Activated T-cell treated with anti-CD3 and anti-CD28 coated beads, Interleukin-2, amount 50 U/mL, for 4 hours (primary cell): Measurements from ENCODE around the gene SLC30A2. TPM values are rescaled to one million over a fixed set of nuclear protein-coding genes. Genes with fewer than 3 reads are reported as not detected.

ENCODE experiments used
- ATAC-seq, 2 donors: fragments of 200-7000 bp; cut with Tn5 transposase; one replicate each; pipeline ENCODE4 v1.10.0; 2021
- DNase-seq: peaks from one replicate; pipeline ENCODE4 v3.0.0-alpha.2; 2020
- H3K27me3 Mint-ChIP-seq: one replicate; pipeline ENCODE4 v1.8.0; 2021; ENCODE audit warnings: low read depth, mixed read lengths
- H3K36me3 Mint-ChIP-seq: one replicate; pipeline ENCODE4 v1.8.0; 2022; ENCODE audit warnings: mixed read lengths; ENCODE audit not compliant: insufficient read depth
- H3K4me1 Mint-ChIP-seq: one replicate; pipeline ENCODE4 v1.8.0; 2021; ENCODE audit warnings: low read depth, mixed read lengths
- H3K4me3 Mint-ChIP-seq: one replicate; pipeline ENCODE4 v1.8.0; 2021; ENCODE audit warnings: mild to moderate bottlenecking, moderate library complexity, mixed read lengths
- H3K9me3 Mint-ChIP-seq: one replicate; pipeline ENCODE4 v1.8.0; 2021; ENCODE audit warnings: mixed read lengths
- total RNA-seq, 3 donors: library from RNA; stranded (reverse); gene quantifications; one replicate each; pipeline ENCODE4 v1.2.1, GENCODE V29; 2021

The SLC30A2 gene
- total RNA-seq, 3 donors from 2014 or later: not detected

DNA sequence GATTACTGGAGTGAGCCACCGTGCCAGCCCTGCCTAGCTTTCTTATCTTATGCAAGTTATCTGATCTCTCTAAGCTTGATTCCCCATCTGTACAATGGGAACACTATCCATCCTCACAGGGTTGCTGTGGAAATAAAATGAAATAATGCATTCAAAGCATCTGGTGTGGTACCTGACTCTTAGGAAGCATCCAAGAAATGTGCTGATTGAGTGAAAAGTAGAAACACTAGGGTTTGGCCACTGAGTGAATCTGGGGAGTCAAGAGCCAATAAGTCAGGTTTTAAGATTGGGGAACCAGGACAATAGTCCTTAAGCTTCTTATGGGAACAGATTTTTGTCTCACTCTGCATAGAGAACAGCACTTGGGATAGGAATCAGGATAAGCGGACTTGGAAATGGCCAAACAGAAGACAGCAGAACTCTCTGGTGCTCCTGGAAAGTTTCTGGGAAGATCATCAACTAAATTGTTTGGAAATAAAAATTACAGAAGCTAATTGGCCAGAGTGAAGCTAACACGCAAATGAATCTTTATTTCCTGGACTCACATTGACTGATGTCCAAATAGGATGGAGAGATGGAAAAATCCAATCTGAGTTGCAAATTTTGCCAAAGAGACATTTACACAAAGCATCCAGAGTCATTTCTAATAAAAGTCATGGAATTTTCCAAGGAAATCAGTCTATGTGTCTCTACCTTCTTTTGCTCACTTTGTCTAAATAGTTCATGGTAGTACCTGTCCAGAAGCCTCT, 51.3 kb downstream of the SLC30A2 start:
- no peaks in the 10 kb centered on the region for H3K9me3 Mint-ChIP-seq
- no peaks in the 10 kb centered on the region for H3K27me3 Mint-ChIP-seq
- ATAC-seq (no peak), DNase-seq (no peak)
- peaks cover 55% of the 10 kb centered on the region for H3K4me1 Mint-ChIP-seq
- H3K36me3 Mint-ChIP-seq: peaks cover 7% of the 10 kb centered on the region
- H3K4me3 Mint-ChIP-seq: no peak overlapping the region

DNA sequence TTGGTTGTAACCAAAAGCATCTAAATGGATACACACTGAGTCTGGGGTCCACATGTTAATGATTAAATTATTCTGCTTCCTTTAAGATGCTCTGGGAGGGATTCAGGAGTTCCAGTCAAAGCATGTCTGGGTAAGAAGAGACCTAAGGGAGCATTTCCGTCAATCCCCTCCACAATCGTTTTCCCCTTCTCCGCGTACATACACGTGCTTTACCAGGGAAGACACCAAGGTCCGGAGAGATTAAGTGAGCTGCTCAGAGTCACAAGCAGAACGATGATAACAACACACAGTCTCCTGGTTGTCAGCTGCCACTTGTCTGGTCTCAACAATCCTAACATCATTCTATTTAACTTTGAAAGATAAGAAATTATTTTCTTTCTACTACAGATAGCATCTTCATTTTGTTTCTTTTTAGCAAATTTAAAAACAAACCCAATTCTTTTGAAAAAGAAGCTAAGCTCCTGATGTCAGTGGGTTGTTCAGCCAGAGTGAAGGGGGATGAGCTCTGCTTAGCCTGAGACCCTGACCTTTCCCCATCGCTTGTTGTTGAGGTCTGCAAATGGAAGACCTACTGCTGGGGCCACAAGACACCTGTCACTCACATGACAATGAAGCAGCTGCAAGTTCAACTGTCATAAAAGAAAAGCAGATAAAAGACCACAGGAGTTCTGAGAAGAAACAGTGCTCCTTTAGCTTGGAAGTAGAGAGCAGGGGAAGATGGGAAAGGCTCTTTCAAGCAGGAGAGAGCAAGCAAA, 52.5 kb downstream of the SLC30A2 start:
- Mint-ChIP-seq H3K36me3 (peaks cover 10% of the 10 kb centered on the region), H3K9me3 (no peaks in the 10 kb centered on the region), H3K4me1 (peaks cover 63% of the 10 kb centered on the region), H3K4me3 (no peak overlapping the region), H3K27me3 (no peaks in the 10 kb centered on the region)
- no peak for ATAC-seq
- DNase-seq: no peak

DNA sequence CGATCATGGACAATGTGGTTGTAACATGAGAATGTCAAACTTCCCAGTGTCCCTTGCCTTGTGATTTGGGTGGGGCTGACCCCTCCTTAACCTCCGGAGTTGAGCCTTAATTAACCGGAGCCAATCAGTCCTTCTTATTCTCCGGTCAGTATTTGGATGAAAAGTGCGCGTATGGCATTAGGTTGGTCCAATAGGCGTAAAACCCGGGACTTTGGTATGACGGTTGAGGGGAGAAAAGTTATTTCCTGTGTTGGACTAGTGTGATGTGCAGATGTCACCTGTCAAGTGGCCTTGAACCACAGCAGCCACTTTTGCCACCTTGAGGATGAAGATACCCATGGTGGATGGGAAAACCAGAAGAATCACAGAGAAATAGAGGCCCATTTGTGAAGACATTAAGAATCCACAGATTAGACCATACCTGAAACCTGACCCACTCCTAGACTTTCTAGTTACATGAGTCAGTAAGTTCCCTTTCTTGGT, 53.2 kb downstream of the SLC30A2 start:
- no peak for DNase-seq
- no peaks in the 10 kb centered on the region for H3K9me3 Mint-ChIP-seq
- no peaks in the 10 kb centered on the region for H3K27me3 Mint-ChIP-seq
- H3K36me3 Mint-ChIP-seq: peaks cover 10% of the 10 kb centered on the region
- H3K4me1 Mint-ChIP-seq: peaks cover 65% of the 10 kb centered on the region
- no peak for ATAC-seq
- H3K4me3 Mint-ChIP-seq: no peak overlapping the region

DNA sequence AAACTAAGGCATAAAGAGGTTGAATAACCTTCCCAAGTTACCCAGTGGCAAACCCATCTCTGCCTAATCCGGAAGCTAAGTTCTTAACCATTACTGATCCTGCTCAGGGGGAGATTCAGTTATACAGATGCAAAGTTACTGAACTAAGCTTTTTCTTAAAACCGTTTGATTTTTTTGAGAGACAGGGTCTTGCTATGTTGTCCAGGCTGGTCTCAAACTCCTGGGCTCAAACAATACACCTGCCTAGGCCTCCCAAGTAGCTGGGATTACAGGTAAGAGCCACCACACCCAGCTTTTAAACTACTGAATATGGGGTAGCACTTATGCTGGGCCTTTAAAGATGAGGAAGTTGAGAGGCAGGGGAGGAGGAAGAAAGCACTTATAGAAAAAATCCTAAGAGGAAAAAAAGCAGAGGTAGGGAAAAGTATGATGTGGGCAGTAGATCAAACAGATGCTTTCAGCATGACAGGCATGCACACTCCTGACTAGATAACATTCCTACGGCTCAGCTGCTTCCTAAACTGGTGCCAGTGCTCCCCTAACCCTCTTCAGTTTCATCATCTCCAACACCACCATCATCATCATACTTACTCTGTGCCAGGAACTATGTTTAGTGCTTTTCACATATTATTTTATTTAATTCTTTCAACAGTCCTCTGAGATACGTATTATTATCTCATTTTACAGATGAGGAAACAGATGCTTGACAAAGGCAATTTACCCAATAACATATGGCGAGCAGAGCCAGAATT, 53.8 kb downstream of the SLC30A2 start:
- ATAC-seq (no peak), DNase-seq (no peak)
- Mint-ChIP-seq H3K27me3 (no peaks in the 10 kb centered on the region), H3K36me3 (peaks cover 13% of the 10 kb centered on the region), H3K4me3 (no peak overlapping the region), H3K4me1 (peaks cover 63% of the 10 kb centered on the region), H3K9me3 (no peaks in the 10 kb centered on the region)

DNA sequence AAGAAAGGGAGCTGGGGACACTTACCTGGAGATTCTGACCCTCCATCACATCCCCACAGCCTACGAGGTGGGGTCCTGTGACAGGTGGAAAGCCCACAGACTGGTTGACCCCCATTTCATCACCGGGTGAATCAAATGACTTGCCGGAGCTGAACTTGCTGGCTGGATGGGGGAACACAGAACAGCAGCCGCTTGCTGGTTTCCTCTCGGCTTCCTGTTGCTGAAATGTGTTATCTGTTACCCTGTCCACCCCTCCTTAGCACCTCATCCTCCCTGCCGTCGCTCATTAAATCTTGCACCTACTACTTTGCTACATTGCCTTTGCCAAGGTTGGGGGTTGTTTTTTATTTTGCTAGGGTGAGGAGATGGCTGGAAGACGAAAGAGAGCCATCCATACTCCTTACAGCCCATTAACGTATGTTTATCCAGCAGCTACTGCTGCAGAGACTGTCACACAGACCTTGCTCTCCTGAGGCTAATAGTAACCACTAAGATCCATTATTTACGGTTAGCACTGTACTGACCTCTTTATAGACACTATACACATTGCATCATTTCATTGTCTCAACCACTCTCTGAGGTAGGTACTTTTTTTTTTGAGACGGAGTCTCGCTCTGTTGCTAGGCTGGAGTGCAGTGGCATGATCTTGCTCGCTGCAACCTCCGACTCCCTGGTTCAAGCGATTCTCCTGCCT, 55.1 kb downstream of the SLC30A2 start:
- ATAC-seq: peak; percentile 89 to 90
- Mint-ChIP-seq H3K4me1 (peaks cover 61% of the 10 kb centered on the region), H3K36me3 (peaks cover 17% of the 10 kb centered on the region), H3K9me3 (no peaks in the 10 kb centered on the region), H3K27me3 (no peaks in the 10 kb centered on the region), H3K4me3 (peak overlapping the region; percentile 86)
- DNase-seq: peak; percentile 29

DNA sequence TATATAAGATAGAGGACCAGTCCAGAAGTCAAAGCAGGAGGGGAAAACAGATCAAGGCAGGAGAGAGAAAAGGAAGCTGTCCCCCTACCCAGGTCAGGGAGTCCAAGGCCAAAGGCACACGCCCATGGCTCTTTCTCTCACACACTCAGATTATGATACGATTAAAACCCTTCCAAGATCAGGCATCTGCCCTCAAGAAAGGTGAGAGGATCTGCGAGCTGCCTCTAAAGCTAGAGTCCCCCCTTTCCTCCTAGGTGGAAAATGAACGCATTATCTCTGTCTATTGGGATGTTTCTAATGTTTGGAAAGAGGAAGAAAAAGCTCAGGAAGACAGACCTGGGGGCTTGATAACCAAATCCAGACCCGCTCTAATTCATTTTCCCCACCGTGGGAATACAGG, 55.7 kb downstream of the SLC30A2 start:
- no peak for DNase-seq
- peaks cover 23% of the 10 kb centered on the region for H3K36me3 Mint-ChIP-seq
- peak overlapping the region; percentile 86 for H3K4me3 Mint-ChIP-seq
- peaks cover 67% of the 10 kb centered on the region for H3K4me1 Mint-ChIP-seq
- no peaks in the 10 kb centered on the region for H3K9me3 Mint-ChIP-seq
- no peaks in the 10 kb centered on the region for H3K27me3 Mint-ChIP-seq
- peak in 1 of 2 donors; percentile 13 for ATAC-seq

DNA sequence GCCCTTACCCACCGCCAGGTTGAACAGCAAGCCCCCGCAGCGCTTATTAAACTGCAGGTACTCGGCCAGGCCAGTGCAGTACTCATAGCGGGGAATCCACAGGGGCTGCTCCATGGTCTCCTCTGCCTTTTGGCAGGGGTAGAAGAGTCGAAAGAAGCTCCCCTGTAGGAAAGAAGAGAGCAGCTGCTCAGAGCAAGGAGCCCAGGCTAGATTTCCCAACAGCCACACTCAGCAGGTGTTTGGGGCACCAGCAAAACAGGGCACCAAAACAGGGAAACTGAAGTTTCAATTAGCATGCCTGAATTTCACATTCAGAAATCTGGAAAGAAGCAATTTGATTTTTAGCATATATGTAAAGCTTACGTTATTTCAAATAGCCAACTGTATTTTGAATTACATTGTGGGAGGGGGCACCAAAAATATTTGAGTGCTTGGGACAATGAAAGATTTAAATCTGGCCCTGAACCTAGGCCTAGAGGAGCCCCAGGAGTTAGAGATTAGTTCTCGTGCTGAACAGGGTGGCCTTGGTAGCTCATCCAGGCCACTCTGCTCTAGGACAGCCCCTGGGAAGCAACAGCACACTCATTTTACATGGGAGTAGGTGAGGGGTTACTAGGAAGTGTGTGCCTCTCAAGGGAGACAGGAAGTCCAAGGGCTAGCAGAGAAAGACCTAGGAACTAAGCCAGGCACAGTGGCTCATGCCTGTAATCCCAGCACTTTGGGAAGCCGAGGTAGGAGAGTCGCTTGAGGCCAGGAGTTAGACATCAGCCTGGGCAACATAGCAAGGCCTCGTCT, 56.3 kb downstream of the SLC30A2 start:
- ATAC-seq (no peak), DNase-seq (no peak)
- Mint-ChIP-seq H3K9me3 (no peaks in the 10 kb centered on the region), H3K27me3 (no peaks in the 10 kb centered on the region), H3K4me1 (peaks cover 67% of the 10 kb centered on the region), H3K36me3 (peaks cover 21% of the 10 kb centered on the region), H3K4me3 (peak overlapping the region; percentile 86)

DNA sequence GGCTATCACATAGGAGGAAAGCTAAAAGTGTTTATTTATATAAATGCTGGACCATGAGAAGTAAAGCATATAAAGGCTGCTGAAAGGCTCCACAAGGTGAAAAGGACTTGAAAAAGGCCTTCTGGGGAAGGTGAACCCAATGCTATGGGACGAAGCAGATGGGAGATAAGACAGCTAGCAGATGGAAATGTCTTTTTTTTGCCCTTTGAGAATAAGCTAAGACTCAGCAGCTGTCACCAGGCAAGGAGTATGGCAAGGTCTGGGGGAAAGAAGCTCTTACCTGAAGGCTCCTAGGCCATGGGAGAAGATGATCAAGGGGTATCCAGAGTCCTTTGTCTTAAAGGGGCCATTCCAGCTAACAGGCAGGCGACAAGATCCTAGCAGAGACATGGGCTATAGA, 58.0 kb downstream of the SLC30A2 start:
- peaks cover 60% of the 10 kb centered on the region for H3K4me1 Mint-ChIP-seq

More for the DNA sequence above, 58.0 kb downstream of the SLC30A2 start:
- H3K4me3 Mint-ChIP-seq: no peak overlapping the region
- H3K27me3 Mint-ChIP-seq: no peaks in the 10 kb centered on the region
- H3K36me3 Mint-ChIP-seq: peaks cover 23% of the 10 kb centered on the region
- DNase-seq (no peak), ATAC-seq (no peak)
- H3K9me3 Mint-ChIP-seq: no peaks in the 10 kb centered on the region

Other genes starting within 250 kb of the SLC30A2 start
- gene SELENON, start 245.9 kb downstream of the SLC30A2 start, total RNA-seq: 10 to 100 TPM; 18.9 to 23.8 (median 22.2) TPM
- 10 to 100 TPM; 27.7 to 37.4 (median 35.5) TPM for gene MTFR1L, start 226.2 kb downstream of the SLC30A2 start, total RNA-seq
- 1 to 10 TPM; 4.1 to 4.6 (median 4.5) TPM for gene AUNIP, start 186.7 kb downstream of the SLC30A2 start, total RNA-seq
- 1 to 10 TPM; 4.5 to 7.5 (median 5.4) TPM for gene PAQR7, start 170.4 kb downstream of the SLC30A2 start, total RNA-seq
- gene STMN1, start 139.7 kb downstream of the SLC30A2 start, total RNA-seq: 10 to 100 TPM; 68.0 to 94.8 (median 80.0) TPM
- gene PAFAH2, start 48.1 kb downstream of the SLC30A2 start, total RNA-seq: 10 to 100 TPM in 1 of 3 donors, 1 to 10 TPM in 2; 7.1 to 10.4 (median 8.3) TPM
- not detected for gene EXTL1, start 24.3 kb downstream of the SLC30A2 start, total RNA-seq
- gene TRIM63, start 21.5 kb upstream of the SLC30A2 start, total RNA-seq: not detected
- gene PDIK1L, start 65.7 kb upstream of the SLC30A2 start, total RNA-seq: 10 to 100 TPM in 2 of 3 donors, 1 to 10 TPM in 1; 9.6 to 13.5 (median 12.2) TPM
- not detected for gene FAM110D, start 113.0 kb upstream of the SLC30A2 start, total RNA-seq
- gene C1orf232, start 122.8 kb upstream of the SLC30A2 start, total RNA-seq: not detected
- gene ZNF593, start 123.8 kb upstream of the SLC30A2 start, total RNA-seq: 100 to 1,000 TPM; 121 to 151 (median 139) TPM
- gene ZNF593OS, start 125.7 kb upstream of the SLC30A2 start, total RNA-seq: not detected
- gene CNKSR1, start 131.4 kb upstream of the SLC30A2 start, total RNA-seq: 1 to 10 TPM; 4.3 to 6.1 (median 5.1) TPM
- gene CATSPER4, start 144.5 kb upstream of the SLC30A2 start, total RNA-seq: not detected
- gene CEP85, start 188.1 kb upstream of the SLC30A2 start, total RNA-seq: 10 to 100 TPM; 25.5 to 28.7 (median 25.7) TPM
- gene SH3BGRL3, start 234.0 kb upstream of the SLC30A2 start, total RNA-seq: 100 to 1,000 TPM; 324 to 352 (median 326) TPM